DOHH2 (cell line): ENCODE data around the gene MAP3K10.

Experiments
- H3F3A ChIP-seq: fragments of 200-600 bp; sonication (generic), shearing (Covaris generic); 2 replicates; pipeline ENCODE4 v1.6.0; 2016; ENCODE audit warnings: antibody characterized with exemption, mild to moderate bottlenecking; ENCODE audit not compliant: control insufficient read depth, insufficient read depth
- H3K27ac ChIP-seq: fragments of 200-600 bp; sonication (generic); 2 replicates; pipeline ENCODE4 v1.5.1; 2014; ENCODE audit warnings: low read depth, mild to moderate bottlenecking, low read length, moderate library complexity
- H3K27me3 ChIP-seq: fragments of 200-600 bp; sonication (generic); 2 replicates; pipeline ENCODE4 v1.6.1; 2014; ENCODE audit warnings: mild to moderate bottlenecking, low read length, mixed read lengths; ENCODE audit not compliant: control insufficient read depth
- H3K36me3 ChIP-seq: fragments of 200-600 bp; sonication (generic); 2 replicates; pipeline ENCODE4 v1.6.1; 2014; ENCODE audit warnings: mild to moderate bottlenecking, low read length, moderate library complexity, mixed read lengths; ENCODE audit not compliant: control insufficient read depth
- H3K4me1 ChIP-seq: fragments of 200-600 bp; sonication (generic); 2 replicates; pipeline ENCODE4 v1.6.1; 2014; ENCODE audit warnings: mild to moderate bottlenecking, low read length, mixed read lengths; ENCODE audit not compliant: control insufficient read depth
- H3K4me2 ChIP-seq: fragments of 200-600 bp; sonication (generic); 2 replicates; pipeline ENCODE4 v1.6.0; 2014; ENCODE audit warnings: mild to moderate bottlenecking, low read length, moderate library complexity
- H3K4me3 ChIP-seq: fragments of 200-600 bp; sonication (generic); 2 replicates; pipeline ENCODE4 v1.5.1; 2014; ENCODE audit warnings: mild to moderate bottlenecking, low read length, mixed read lengths
- H3K79me2 ChIP-seq: fragments of 200-600 bp; sonication (generic); 2 replicates; pipeline ENCODE4 v1.6.1; 2014; ENCODE audit warnings: mild to moderate bottlenecking, low read length, mixed read lengths; ENCODE audit not compliant: control insufficient read depth
- H3K9me2 ChIP-seq: fragments of 200-600 bp; sonication (generic); replicated peaks from 2 replicates; pipeline ENCODE4 v1.6.1; 2014; ENCODE audit warnings: mild to moderate bottlenecking, low read length, mixed read lengths; ENCODE audit not compliant: control insufficient read depth
- H3K9me3 ChIP-seq: fragments of 200-600 bp; sonication (generic); 2 replicates; pipeline ENCODE4 v1.6.1; 2014; ENCODE audit warnings: antibody characterized with exemption, low read length, mixed read lengths; ENCODE audit not compliant: control insufficient read depth, insufficient read depth
- H4K20me1 ChIP-seq: fragments of 200-600 bp; sonication (generic); 2 replicates; pipeline ENCODE4 v1.6.0; 2014; ENCODE audit warnings: low read depth, mild to moderate bottlenecking, antibody characterized with exemption, low read length, moderate library complexity; ENCODE audit not compliant: control insufficient read depth, insufficient read depth
- EZH2phosphoT487 ChIP-seq: fragments of 200-600 bp; sonication (generic); IDR thresholded peaks from 2 replicates; pipeline ENCODE4 v1.6.1; 2017; ENCODE audit warnings: borderline replicate concordance, mild to moderate bottlenecking, antibody characterized with exemption, low read length, moderate library complexity, mixed read lengths
- TF ChIP-seq, protein P1 (sequence below): fragments of 200-600 bp; sonication (generic); IDR thresholded peaks from one replicate; pipeline ENCODE4 v1.5.1; 2014; ENCODE audit warnings: antibody characterized with exemption, mild to moderate bottlenecking, low read depth, low read length; ENCODE audit not compliant: poor library complexity, severe bottlenecking

MAP3K10 gene

DNA sequence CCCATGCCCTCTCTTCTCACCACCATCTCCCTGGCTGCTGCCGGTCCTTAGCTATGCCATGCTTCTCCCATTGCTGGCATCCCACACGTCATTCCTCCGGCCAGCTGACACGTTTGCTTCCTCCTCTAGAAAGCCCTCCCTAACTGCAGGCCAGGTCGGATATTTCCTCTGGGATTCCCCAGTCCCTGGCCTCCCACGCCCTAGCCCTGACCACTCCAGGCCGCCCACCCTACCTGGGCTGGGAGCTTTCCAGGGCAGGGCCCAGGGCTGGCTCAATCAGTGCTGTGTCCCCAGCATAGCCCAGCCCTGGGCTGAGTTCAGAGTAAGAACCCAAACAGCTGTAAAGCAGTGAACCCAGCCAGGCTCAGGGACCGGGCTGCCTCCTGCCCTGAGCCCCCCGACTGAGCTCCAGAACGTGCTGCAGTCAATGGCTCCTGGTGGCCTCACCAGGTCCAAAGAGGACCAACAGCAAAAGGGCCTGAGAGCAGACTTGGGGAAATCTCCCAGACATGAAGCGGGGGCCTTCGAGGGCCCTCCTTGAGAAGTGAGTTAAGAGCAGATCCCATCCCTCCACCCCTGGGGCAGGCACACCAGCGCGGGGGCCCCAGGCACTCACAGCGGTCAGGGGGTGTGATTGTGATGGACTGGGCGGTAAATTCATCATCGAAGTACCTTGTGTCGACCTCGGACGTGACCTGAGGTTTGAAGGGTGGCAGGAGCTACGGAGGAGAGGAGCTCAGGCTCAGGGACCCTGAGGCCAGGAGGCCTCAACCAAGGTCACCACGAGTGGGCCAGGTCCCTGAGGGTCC lies 43.4 kb downstream of the MAP3K10 start:
- Histone ChIP-seq H3K4me3 (no peak overlapping the region), H3K27ac (no peak overlapping the region), H3K9me3 (no peaks in the 10 kb centered on the region), H3K36me3 (peaks cover 32% of the 10 kb centered on the region), H3K4me2 (no peak overlapping the region), H3F3A (peaks cover 2% of the 10 kb centered on the region; the same call in 1 of the 2 replicates), H3K4me1 (no peaks in the 10 kb centered on the region), H4K20me1 (0 out of 2 replicates have a peak, but pooled peaks cover under 1% of the 10 kb centered on the region), H3K27me3 (no peaks in the 10 kb centered on the region), H3K9me2 (no peaks in the 10 kb centered on the region), H3K79me2 (no peaks in the 10 kb centered on the region)
- no peak for TF ChIP-seq EZH2phosphoT487
- TF ChIP-seq, protein P1, sequence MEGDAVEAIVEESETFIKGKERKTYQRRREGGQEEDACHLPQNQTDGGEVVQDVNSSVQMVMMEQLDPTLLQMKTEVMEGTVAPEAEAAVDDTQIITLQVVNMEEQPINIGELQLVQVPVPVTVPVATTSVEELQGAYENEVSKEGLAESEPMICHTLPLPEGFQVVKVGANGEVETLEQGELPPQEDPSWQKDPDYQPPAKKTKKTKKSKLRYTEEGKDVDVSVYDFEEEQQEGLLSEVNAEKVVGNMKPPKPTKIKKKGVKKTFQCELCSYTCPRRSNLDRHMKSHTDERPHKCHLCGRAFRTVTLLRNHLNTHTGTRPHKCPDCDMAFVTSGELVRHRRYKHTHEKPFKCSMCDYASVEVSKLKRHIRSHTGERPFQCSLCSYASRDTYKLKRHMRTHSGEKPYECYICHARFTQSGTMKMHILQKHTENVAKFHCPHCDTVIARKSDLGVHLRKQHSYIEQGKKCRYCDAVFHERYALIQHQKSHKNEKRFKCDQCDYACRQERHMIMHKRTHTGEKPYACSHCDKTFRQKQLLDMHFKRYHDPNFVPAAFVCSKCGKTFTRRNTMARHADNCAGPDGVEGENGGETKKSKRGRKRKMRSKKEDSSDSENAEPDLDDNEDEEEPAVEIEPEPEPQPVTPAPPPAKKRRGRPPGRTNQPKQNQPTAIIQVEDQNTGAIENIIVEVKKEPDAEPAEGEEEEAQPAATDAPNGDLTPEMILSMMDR: no peak

DNA sequence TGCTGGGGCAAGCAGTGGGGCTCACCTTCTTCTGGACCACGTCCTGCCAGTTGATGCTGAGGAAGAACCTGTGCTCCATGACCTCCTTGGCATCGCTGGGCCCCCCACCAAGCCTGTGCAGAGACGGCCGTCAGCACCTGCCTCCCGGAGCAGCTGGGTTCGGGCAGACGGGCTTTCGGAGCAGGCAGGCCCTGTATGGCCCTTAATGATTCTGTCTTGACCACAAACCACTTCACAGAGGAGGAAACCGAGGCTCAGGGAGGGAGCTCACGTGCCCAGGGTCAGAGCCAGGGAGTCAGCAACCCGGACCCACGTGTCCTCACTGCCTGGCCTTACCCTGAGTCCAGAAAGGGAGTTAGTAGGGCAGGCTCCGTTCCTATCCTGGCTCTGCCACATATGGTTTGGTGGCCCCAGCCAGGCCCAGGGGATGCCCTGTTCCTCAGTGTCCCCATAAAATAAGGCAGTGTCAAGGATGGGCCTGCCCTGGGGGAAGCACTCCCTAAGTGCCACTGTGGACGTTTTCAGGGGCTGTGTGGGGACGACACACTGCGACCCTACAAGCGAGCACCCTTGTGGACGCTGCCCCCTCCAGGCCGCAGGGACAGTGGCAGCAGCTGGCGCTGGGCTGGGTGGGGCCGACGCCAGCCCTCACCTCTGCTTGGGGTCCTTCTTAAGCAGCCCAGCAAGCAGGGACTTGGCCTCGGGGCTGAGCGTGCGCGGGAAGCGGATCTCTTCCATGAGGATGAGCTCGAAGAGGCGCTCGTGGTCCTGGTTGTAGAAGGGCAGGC lies 44.2 kb downstream of the MAP3K10 start:
- H3K4me3 ChIP-seq: no peak overlapping the region
- no peaks in the 10 kb centered on the region for H3F3A ChIP-seq
- H3K9me2 ChIP-seq: no peaks in the 10 kb centered on the region
- H3K79me2 ChIP-seq: no peaks in the 10 kb centered on the region
- TF ChIP-seq, protein P1: peak; percentile 8
- TF ChIP-seq EZH2phosphoT487: no peak
- no peak overlapping the region for H3K4me2 ChIP-seq
- H3K9me3 ChIP-seq: no peaks in the 10 kb centered on the region
- no peaks in the 10 kb centered on the region for H3K4me1 ChIP-seq
- peaks cover 40% of the 10 kb centered on the region for H3K36me3 ChIP-seq
- no peaks in the 10 kb centered on the region for H4K20me1 ChIP-seq
- H3K27ac ChIP-seq: no peak overlapping the region
- no peaks in the 10 kb centered on the region for H3K27me3 ChIP-seq

DNA sequence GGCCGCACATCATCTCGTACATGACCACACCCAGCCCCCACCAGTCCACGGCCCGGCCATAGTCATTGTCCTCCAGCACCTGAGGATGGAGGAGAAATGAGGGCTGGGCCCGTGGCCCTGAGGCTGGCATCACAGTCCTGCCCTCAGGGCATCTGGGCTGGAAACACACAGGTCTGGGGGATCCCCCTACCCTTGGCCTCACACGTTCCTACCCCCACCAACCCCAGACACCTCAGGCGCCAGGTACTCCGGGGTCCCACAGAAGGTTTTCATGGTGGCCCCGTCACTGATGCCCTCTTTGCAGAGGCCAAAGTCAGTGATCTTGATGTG lies 44.8 kb downstream of the MAP3K10 start:
- no peak overlapping the region for H3K4me2 ChIP-seq

More for the DNA sequence above, 44.8 kb downstream of the MAP3K10 start:
- no peak for TF ChIP-seq EZH2phosphoT487
- TF ChIP-seq, protein P1: no peak
- H4K20me1 ChIP-seq: no peaks in the 10 kb centered on the region
- H3K27ac ChIP-seq: no peak overlapping the region
- no peaks in the 10 kb centered on the region for H3F3A ChIP-seq
- no peak overlapping the region for H3K4me3 ChIP-seq
- H3K4me1 ChIP-seq: no peaks in the 10 kb centered on the region
- no peaks in the 10 kb centered on the region for H3K27me3 ChIP-seq
- no peaks in the 10 kb centered on the region for H3K9me3 ChIP-seq
- H3K9me2 ChIP-seq: no peaks in the 10 kb centered on the region
- H3K79me2 ChIP-seq: no peaks in the 10 kb centered on the region
- H3K36me3 ChIP-seq: peaks cover 43% of the 10 kb centered on the region
